Left forelimb (tissue), 1 donor: ENCODE measurements around the gene ZNF583.

Source experiments
- DNase-seq: peaks from one replicate; pipeline ENCODE4 v3.0.0-alpha.2; 2018; ENCODE audit warnings: low spot score

ZNF583 gene

DNA sequence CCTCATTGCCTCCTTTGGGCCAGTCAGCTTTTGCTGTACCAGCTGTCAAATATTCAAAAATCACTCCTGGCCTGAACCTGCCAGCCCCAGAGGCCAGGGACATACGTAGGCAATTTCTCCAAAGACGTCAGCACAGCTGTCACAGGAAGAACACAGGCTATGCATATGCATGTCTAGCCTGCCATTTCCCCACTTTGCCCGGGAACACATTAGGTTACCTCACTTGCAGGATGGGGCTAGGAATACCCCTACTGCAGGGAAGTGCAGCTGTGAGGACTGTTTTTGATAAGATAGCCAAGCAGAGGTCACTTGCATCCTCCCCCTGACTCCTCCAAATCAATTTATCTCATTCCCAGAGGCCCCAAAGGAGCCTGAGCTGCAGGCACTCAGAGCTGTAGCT is 70.2 kb downstream of the ZNF583 start:
- no peak for DNase-seq

GRCh38 chr19:56476093-56476492 is 72.0 kb downstream of the ZNF583 start:
- DNase-seq: no peak
